Activated CD8-positive, alpha-beta memory T cell treated with anti-CD3 and anti-CD28 coated beads, Interleukin-2, amount 50 U/mL, for 1 hour (primary cell): ENCODE data around the gene POLR3GL.
A peak's percentile ranks its signal among the peaks of the same experiment; 100 is the strongest.

Source experiments
- DNase-seq: peaks from one replicate; pipeline ENCODE4 v3.0.0-alpha.2; 2020; ENCODE audit errors: extremely low read depth

The POLR3GL gene

GRCh38 chr1:145992502-145992936, 28.0 kb downstream of the POLR3GL start:
- no peak for DNase-seq

GRCh38 chr1:145992958-145993617, 28.6 kb downstream of the POLR3GL start:
- no peak for DNase-seq

- no peak for DNase-seq
These were observed 29.3 kb downstream of the POLR3GL start for GRCh38 chr1:145993618-145994390.

GRCh38 chr1:145994391-145995120, 30.1 kb downstream of the POLR3GL start:
- no peak for DNase-seq

GRCh38 chr1:145995148-145995881, 30.8 kb downstream of the POLR3GL start:
- no peak for DNase-seq

GRCh38 chr1:145995964-145996432, 31.5 kb downstream of the POLR3GL start:
- no peak for DNase-seq

GRCh38 chr1:145996433-145997015, 32.0 kb downstream of the POLR3GL start, which contains the start of gene TXNIP:
TSS of gene TXNIP (minus strand) at chr1:145996579. CDS start at chr1:145996266, 313 bp downstream.
- DNase-seq: peak; percentile 89

- DNase-seq: no peak
These were observed 32.7 kb downstream of the POLR3GL start for GRCh38 chr1:145997016-145997717.

- DNase-seq: no peak
These were observed 33.2 kb downstream of the POLR3GL start for GRCh38 chr1:145997718-145998023.

GRCh38 chr1:145999321-146000024, 35.0 kb downstream of the POLR3GL start:
- DNase-seq: no peak

- DNase-seq: no peak
These were observed 37.2 kb downstream of the POLR3GL start for GRCh38 chr1:146001709-146002108.

GRCh38 chr1:146007489-146008133, 43.1 kb downstream of the POLR3GL start:
- DNase-seq: no peak

- DNase-seq: no peak
These were observed 45.7 kb downstream of the POLR3GL start for GRCh38 chr1:146010126-146010738.

- DNase-seq: no peak
These were observed 48.4 kb downstream of the POLR3GL start for GRCh38 chr1:146012703-146013558.

GRCh38 chr1:146013559-146013922, 49.1 kb downstream of the POLR3GL start:
- no peak for DNase-seq

- no peak for DNase-seq
These were observed 52.4 kb downstream of the POLR3GL start for GRCh38 chr1:146016891-146017290.

- no peak for DNase-seq
These were observed 55.0 kb downstream of the POLR3GL start for GRCh38 chr1:146019231-146020057.
